IMR-90 (cell line): ENCODE data around the gene SMARCA2. TPM values are rescaled to one million over a fixed set of nuclear protein-coding genes. Genes with fewer than 3 reads are reported as not detected.

ENCODE experiments used
- ATAC-seq: fragments of 200-7000 bp; cut with Tn5 transposase; 2 replicates; pipeline ENCODE4 v1.9.1; 2020; ENCODE audit warnings: low read depth, mild to moderate bottlenecking, moderate library complexity
- BruUV-seq: library from RNA; stranded (reverse); fragments of 400-500 nt; replicated peaks from 2 replicates; lab custom pipeline; 2021; lab: Mats Ljungman, UMichigan
- CTCF ChIA-PET: fragments of 300-600 bp; formaldehyde crosslinking; extraction: SDS; loops from one replicate; lab custom pipeline; 2021; ENCODE audit warnings: antibody characterized with exemption; lab: Yijun Ruan, JAX
- POLR2A ChIA-PET: fragments of 300-600 bp; sonication (Branson Sonifier 250); formaldehyde crosslinking; loops from one replicate; lab custom pipeline; 2022; ENCODE audit warnings: antibody characterized with exemption; ENCODE audit not compliant: unreplicated experiment; lab: Charles Lee
- DNase-seq: peaks from one replicate; pipeline ENCODE4 v3.0.0; 2013
- H2AFZ ChIP-seq: replicated peaks from 2 replicates; pipeline ENCODE3; 2013; ENCODE audit warnings: low read length, mild to moderate bottlenecking; ENCODE audit not compliant: poor library complexity
- H2AK5ac ChIP-seq: 2 replicates; pipeline ENCODE4 v1.6.1; 2013; ENCODE audit warnings: low read depth, low read length, inconsistent platforms
- H2AK9ac ChIP-seq: replicated peaks from 2 replicates; pipeline ENCODE3; 2013; ENCODE audit warnings: mild to moderate bottlenecking, low read depth, low read length, moderate library complexity; ENCODE audit not compliant: poor library complexity
- H2BK120ac ChIP-seq: 2 replicates; pipeline ENCODE4 v1.6.1; 2013; ENCODE audit warnings: low read depth, low read length, inconsistent platforms
- H2BK15ac ChIP-seq: 3 replicates; pipeline ENCODE4 v1.6.1; 2013; ENCODE audit warnings: low read depth, low read length, inconsistent platforms
- H2BK20ac ChIP-seq: 2 replicates; pipeline ENCODE4 v1.6.1; 2013; ENCODE audit warnings: low read depth, mild to moderate bottlenecking, inconsistent platforms, low read length, moderate library complexity
- H2BK5ac ChIP-seq: 2 replicates; pipeline ENCODE4 v1.6.1; 2013; ENCODE audit warnings: mild to moderate bottlenecking, low read depth, low read length, inconsistent platforms; ENCODE audit not compliant: poor library complexity, severe bottlenecking
- H3K14ac ChIP-seq: replicated peaks from 2 replicates; pipeline ENCODE4 v1.6.1; 2013; ENCODE audit warnings: low read depth, low read length, inconsistent platforms
- H3K18ac ChIP-seq: 2 replicates; pipeline ENCODE4 v1.6.1; 2013; ENCODE audit warnings: low read depth, low read length, control low read depth
- H3K23ac ChIP-seq: 2 replicates; pipeline ENCODE4 v1.6.1; 2013; ENCODE audit warnings: low read depth, low read length, inconsistent platforms
- H3K27ac ChIP-seq: 2 replicates; pipeline ENCODE4 v1.5.1; 2013; ENCODE audit warnings: mild to moderate bottlenecking, control low read depth, low read length; ENCODE audit not compliant: insufficient read depth
- H3K27me3 ChIP-seq: 2 replicates; pipeline ENCODE4 v1.6.1; 2013; ENCODE audit warnings: low read length; ENCODE audit not compliant: control insufficient read depth, insufficient read depth
- H3K36me3 ChIP-seq: 2 replicates; pipeline ENCODE4 v1.6.1; 2013; ENCODE audit warnings: low read length, mixed read lengths; ENCODE audit not compliant: control insufficient read depth, insufficient read depth
- H3K4ac ChIP-seq: 2 replicates; pipeline ENCODE4 v1.6.1; 2013; ENCODE audit warnings: low read depth, low read length, inconsistent platforms
- H3K4me1 ChIP-seq: 2 replicates; pipeline ENCODE4 v1.6.1; 2013; ENCODE audit warnings: low read length, mixed read lengths; ENCODE audit not compliant: control insufficient read depth, insufficient read depth
- H3K4me2 ChIP-seq: 2 replicates; pipeline ENCODE4 v1.6.1; 2013; ENCODE audit warnings: low read depth, mild to moderate bottlenecking, control low read depth, low read length, moderate library complexity
- H3K4me3 ChIP-seq: 2 replicates; pipeline ENCODE4 v1.5.1; 2013; ENCODE audit warnings: low read depth, mild to moderate bottlenecking, control low read depth, low read length, moderate library complexity; ENCODE audit not compliant: insufficient read depth
- H3K56ac ChIP-seq: 2 replicates; pipeline ENCODE4 v1.6.1; 2013; ENCODE audit warnings: low read length, inconsistent platforms; ENCODE audit not compliant: insufficient read depth; ENCODE audit errors: extremely low read depth
- H3K79me1 ChIP-seq, 2 experiments: 2 replicates each; pipeline ENCODE4 v1.6.1; 2013; ENCODE audit warnings: low read length in 2 of 2, inconsistent platforms in 1 of 2, low read depth in 1 of 2
- H3K9ac ChIP-seq: 2 replicates; pipeline ENCODE4 v1.6.1; 2013; ENCODE audit warnings: low read depth, low read length, control low read depth
- H3K9me1 ChIP-seq: 2 replicates; pipeline ENCODE4 v1.6.1; 2013; ENCODE audit warnings: low read length, inconsistent platforms; ENCODE audit not compliant: insufficient read depth
- H3K9me3 ChIP-seq: 2 replicates; pipeline ENCODE4 v1.6.1; 2013; ENCODE audit warnings: low read length; ENCODE audit not compliant: control insufficient read depth, insufficient read depth
- H4K20me1 ChIP-seq: 2 replicates; pipeline ENCODE4 v1.6.1; 2013; ENCODE audit warnings: low read length, inconsistent platforms; ENCODE audit not compliant: insufficient read depth
- H4K5ac ChIP-seq: 2 replicates; pipeline ENCODE4 v1.6.1; 2013; ENCODE audit warnings: mild to moderate bottlenecking, low read depth, low read length, control low read depth
- H4K8ac ChIP-seq, 2 experiments: 2 replicates each; pipeline ENCODE4 v1.6.1; 2013; ENCODE audit warnings: low read depth in 2 of 2, low read length in 2 of 2, control low read depth in 1 of 2, inconsistent platforms in 1 of 2
- H4K91ac ChIP-seq: 2 replicates; pipeline ENCODE4 v1.6.1; 2013; ENCODE audit warnings: low read depth, low read length, inconsistent platforms; ENCODE audit not compliant: insufficient read depth
- BHLHE40 ChIP-seq: fragments of 150-350 bp; IDR thresholded peaks from 2 replicates; pipeline ENCODE4 v1.6.1; 2016; ENCODE audit warnings: mild to moderate bottlenecking, low read depth, low read length
- CEBPB ChIP-seq: IDR thresholded peaks from 2 replicates; pipeline ENCODE4 v1.6.1; 2012; ENCODE audit warnings: low read depth, low read length, improper control_type of control experiment
- CHD1 ChIP-seq: IDR thresholded peaks from 2 replicates; pipeline ENCODE4 v1.6.1; 2012; ENCODE audit warnings: low read depth, low read length, improper control_type of control experiment
- FOS ChIP-seq: fragments of 150-350 bp; IDR thresholded peaks from 2 replicates; pipeline ENCODE4 v1.6.1; 2016; ENCODE audit warnings: low read depth, low read length
- MAFK ChIP-seq: IDR thresholded peaks from 2 replicates; pipeline ENCODE4 v1.6.1; 2012; ENCODE audit warnings: low read depth, low read length, improper control_type of control experiment
- MAZ ChIP-seq: IDR thresholded peaks from 2 replicates; pipeline ENCODE4 v1.6.1; 2012; ENCODE audit warnings: low read depth, mild to moderate bottlenecking, low read length, improper control_type of control experiment, moderate library complexity, borderline replicate concordance
- MXI1 ChIP-seq: IDR thresholded peaks from 2 replicates; pipeline ENCODE4 v1.6.1; 2012; ENCODE audit warnings: low read depth, mild to moderate bottlenecking, low read length, moderate library complexity, borderline replicate concordance
- NFE2L2 ChIP-seq: fragments of 150-350 bp; IDR thresholded peaks from 2 replicates; pipeline ENCODE4 v1.6.1; 2016; ENCODE audit warnings: low read depth, mild to moderate bottlenecking, low read length
- POLR2A ChIP-seq: IDR thresholded peaks from 2 replicates; pipeline ENCODE4 v1.6.1; 2012; ENCODE audit warnings: mild to moderate bottlenecking, low read depth, low read length
- RAD21 ChIP-seq: IDR thresholded peaks from 2 replicates; pipeline ENCODE4 v1.6.1; 2012; ENCODE audit warnings: low read length, improper control_type of control experiment
- RCOR1 ChIP-seq: IDR thresholded peaks from 2 replicates; pipeline ENCODE4 v1.6.1; 2012; ENCODE audit warnings: mild to moderate bottlenecking, low read length, improper control_type of control experiment; ENCODE audit not compliant: insufficient replicate concordance
- RFX5 ChIP-seq: IDR thresholded peaks from 2 replicates; pipeline ENCODE4 v1.8.0; 2012; ENCODE audit warnings: low read depth, mild to moderate bottlenecking, low read length, moderate library complexity
- SMC3 ChIP-seq: fragments of 150-350 bp; IDR thresholded peaks from 2 replicates; pipeline ENCODE4 v1.6.1; 2016; ENCODE audit warnings: low read depth, mild to moderate bottlenecking, antibody characterized with exemption, low read length, moderate library complexity
- WGBS, 2 experiments: methylation state at CpG; one replicate each; pipeline versions ENCODE4 v1.1.5 to v1.1.7; 2013; ENCODE audit warnings: missing lambda C conversion rate in 2 of 2; ENCODE audit not compliant: insufficient read length in 1 of 2; ENCODE audit errors: extremely low coverage in 2 of 2; 5-methylcytosine and 5-hydroxymethylcytosine counted together
- dilution Hi-C: fragments of 300-500 bp; cut with HindIII; formaldehyde crosslinking; loops from one replicate; pipeline ENCODE4 v1.14.3; 2018; ENCODE audit warnings: low sequenced_read_pairs; ENCODE audit not compliant: unreplicated experiment
- in situ Hi-C: fragments of 300-500 bp; cut with MboI; formaldehyde crosslinking; loops from 3 replicates; pipeline ENCODE4 v1.14.3; 2019; ENCODE audit warnings: low sequenced_read_pairs, inconsistent platforms, mixed read lengths
- intact Hi-C: fragments of 100-400 bp; cut with micrococcal nuclease; formaldehyde crosslinking; loops from 2 replicates; pipeline ENCODE4 v1.10.0; 2022
- polyA plus RNA-seq, 3 experiments: library from polyadenylated mRNA; depleted of rRNA; stranded (reverse); fragments of >200 nt; gene quantifications; 2 replicates each; pipeline ENCODE4 v1.2.3, GENCODE V29; 2012; ENCODE audit warnings: low replicate concordance in 1 of 3
- total RNA-seq: library from RNA; depleted of rRNA; stranded (reverse); fragments of >200 nt; gene quantifications from 2 replicates; pipeline ENCODE4 v1.2.3, GENCODE V29; 2012
- TF ChIP-seq, protein P1 (sequence below): fragments of 150-350 bp; IDR thresholded peaks from 2 replicates; pipeline ENCODE4 v1.6.1; 2016; ENCODE audit warnings: low read depth, mild to moderate bottlenecking, low read length, moderate library complexity, borderline replicate concordance
- TF ChIP-seq, protein P2 (sequence below): conservative IDR thresholded peaks from 2 replicates; pipeline ENCODE4 v1.5.1; 2012; ENCODE audit warnings: mild to moderate bottlenecking, low read depth, low read length, improper control_type of control experiment
- TF ChIP-seq, protein P3 (sequence below): fragments of 150-350 bp; IDR thresholded peaks from 2 replicates; pipeline ENCODE4 v1.6.1; 2017; ENCODE audit warnings: mild to moderate bottlenecking, antibody characterized with exemption, low read length, low read depth

The SMARCA2 gene
- total and polyA plus RNA-seq, 2 of the 4 experiments (the other 2 are of a cell fraction) = 25.3 to 26.7 TPM

DNA sequence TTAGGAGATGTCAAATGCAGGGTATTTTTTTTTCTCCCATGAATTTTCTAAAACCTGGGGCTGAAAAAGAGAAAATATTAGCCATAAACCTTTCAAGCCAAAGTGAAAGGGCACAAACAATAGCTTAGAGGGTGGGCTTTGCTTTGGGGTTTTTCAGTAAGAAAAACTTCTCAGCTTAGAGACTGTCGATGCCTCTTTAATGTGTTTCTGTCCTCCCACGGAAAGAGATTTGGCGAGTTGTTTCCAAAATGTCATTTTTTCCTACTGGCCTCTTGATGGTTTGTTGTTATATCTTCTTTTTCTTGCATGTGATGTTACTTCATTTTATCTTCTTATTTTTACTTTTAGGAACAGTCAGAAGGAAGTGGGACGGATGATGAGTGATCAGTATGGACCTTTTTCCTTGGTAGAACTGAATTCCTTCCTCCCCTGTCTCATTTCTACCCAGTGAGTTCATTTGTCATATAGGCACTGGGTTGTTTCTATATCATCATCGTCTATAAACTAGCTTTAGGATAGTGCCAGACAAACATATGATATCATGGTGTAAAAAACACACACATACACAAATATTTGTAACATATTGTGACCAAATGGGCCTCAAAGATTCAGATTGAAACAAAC lies 177.3 kb downstream of the SMARCA2 start:
- Histone ChIP-seq H4K91ac (no peak overlapping the region), H2AK5ac (no peak overlapping the region), H3K4me3 (no peak overlapping the region), H2AFZ (no peak overlapping the region), H3K79me1 (no peaks in the 10 kb centered on the region), H4K8ac (no peak overlapping the region), H4K5ac (no peak overlapping the region), H2BK120ac (no peak overlapping the region), H3K27ac (no peak overlapping the region), H3K27me3 (no peaks in the 10 kb centered on the region), H3K56ac (no peak overlapping the region), H3K9me3 (no peaks in the 10 kb centered on the region), H2BK15ac (no peak overlapping the region), H4K20me1 (no peaks in the 10 kb centered on the region), H3K14ac (no peak overlapping the region), H2BK5ac (no peak overlapping the region), H2AK9ac (no peak overlapping the region), H3K9me1 (peaks cover 2% of the 10 kb centered on the region; the same call in 1 of the 2 replicates), H3K23ac (no peak overlapping the region), H3K4me1 (no peaks in the 10 kb centered on the region), H3K18ac (no peak overlapping the region), H3K4me2 (no peak overlapping the region), H2BK20ac (no peak overlapping the region), H3K9ac (no peak overlapping the region), H3K36me3 (peaks cover 2% of the 10 kb centered on the region), H3K4ac (no peak overlapping the region)
- no peak for ATAC-seq
- CTCF ChIA-PET = no interaction called here
- in situ Hi-C loops = no loop called here
- peak; percentile 13 for DNase-seq
- WGBS, 2 experiments = no CpG with 5 or more reads among the region's 5 CpGs
- intact Hi-C loops = no loop called here
- no peak for TF ChIP-seq RFX5
- TF ChIP-seq, protein P1, sequence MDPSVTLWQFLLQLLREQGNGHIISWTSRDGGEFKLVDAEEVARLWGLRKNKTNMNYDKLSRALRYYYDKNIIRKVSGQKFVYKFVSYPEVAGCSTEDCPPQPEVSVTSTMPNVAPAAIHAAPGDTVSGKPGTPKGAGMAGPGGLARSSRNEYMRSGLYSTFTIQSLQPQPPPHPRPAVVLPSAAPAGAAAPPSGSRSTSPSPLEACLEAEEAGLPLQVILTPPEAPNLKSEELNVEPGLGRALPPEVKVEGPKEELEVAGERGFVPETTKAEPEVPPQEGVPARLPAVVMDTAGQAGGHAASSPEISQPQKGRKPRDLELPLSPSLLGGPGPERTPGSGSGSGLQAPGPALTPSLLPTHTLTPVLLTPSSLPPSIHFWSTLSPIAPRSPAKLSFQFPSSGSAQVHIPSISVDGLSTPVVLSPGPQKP = no peak
- no peak for TF ChIP-seq CEBPB
- no peak for TF ChIP-seq MAZ
- TF ChIP-seq POLR2A = no peak
- no peak for TF ChIP-seq SMC3
- TF ChIP-seq MXI1 = no peak
- TF ChIP-seq BHLHE40 = no peak
- TF ChIP-seq, protein P2, sequence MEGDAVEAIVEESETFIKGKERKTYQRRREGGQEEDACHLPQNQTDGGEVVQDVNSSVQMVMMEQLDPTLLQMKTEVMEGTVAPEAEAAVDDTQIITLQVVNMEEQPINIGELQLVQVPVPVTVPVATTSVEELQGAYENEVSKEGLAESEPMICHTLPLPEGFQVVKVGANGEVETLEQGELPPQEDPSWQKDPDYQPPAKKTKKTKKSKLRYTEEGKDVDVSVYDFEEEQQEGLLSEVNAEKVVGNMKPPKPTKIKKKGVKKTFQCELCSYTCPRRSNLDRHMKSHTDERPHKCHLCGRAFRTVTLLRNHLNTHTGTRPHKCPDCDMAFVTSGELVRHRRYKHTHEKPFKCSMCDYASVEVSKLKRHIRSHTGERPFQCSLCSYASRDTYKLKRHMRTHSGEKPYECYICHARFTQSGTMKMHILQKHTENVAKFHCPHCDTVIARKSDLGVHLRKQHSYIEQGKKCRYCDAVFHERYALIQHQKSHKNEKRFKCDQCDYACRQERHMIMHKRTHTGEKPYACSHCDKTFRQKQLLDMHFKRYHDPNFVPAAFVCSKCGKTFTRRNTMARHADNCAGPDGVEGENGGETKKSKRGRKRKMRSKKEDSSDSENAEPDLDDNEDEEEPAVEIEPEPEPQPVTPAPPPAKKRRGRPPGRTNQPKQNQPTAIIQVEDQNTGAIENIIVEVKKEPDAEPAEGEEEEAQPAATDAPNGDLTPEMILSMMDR = no peak
- TF ChIP-seq RCOR1 = no peak
- TF ChIP-seq CHD1 = no peak
- no peak for TF ChIP-seq FOS
- no peak for TF ChIP-seq NFE2L2
- no peak for TF ChIP-seq RAD21
- TF ChIP-seq, protein P3, sequence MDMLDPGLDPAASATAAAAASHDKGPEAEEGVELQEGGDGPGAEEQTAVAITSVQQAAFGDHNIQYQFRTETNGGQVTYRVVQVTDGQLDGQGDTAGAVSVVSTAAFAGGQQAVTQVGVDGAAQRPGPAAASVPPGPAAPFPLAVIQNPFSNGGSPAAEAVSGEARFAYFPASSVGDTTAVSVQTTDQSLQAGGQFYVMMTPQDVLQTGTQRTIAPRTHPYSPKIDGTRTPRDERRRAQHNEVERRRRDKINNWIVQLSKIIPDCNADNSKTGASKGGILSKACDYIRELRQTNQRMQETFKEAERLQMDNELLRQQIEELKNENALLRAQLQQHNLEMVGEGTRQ = no peak
- no peak for TF ChIP-seq MAFK
- POLR2A ChIA-PET = no interaction called here
- dilution Hi-C loops = no loop called here
- no TSS peak for BruUV-seq
